Spleen (tissue), 7 donors: ENCODE data around the gene PRMT9.

Experiments used
- POLR2A ChIP-seq, 3 donors: fragments of 450-650 bp; IDR thresholded peaks; one replicate each; pipeline ENCODE4 v1.5.1; 2017; ENCODE audit warnings: antibody characterized with exemption in 3 of 3, mild to moderate bottlenecking in 1 of 3
- TF ChIP-seq, protein P1 (sequence below), 11 experiments: fragments of 200-600 bp in 7 of 11; fragments of 450-650 bp in 4 of 11; sonication (generic) in 4 of 11; IDR thresholded peaks in 8 of 11; conservative IDR thresholded peaks in 3 of 11; 1 replicate in 7 of 11; 2 replicates in 4 of 11; pipeline versions ENCODE4 v1.4.0 to v1.8.0; 2016 to 2021; ENCODE audit warnings: antibody characterized with exemption in 11 of 11, inconsistent platforms in 4 of 11, mild to moderate bottlenecking in 1 of 11
- donor health status: DM: no; HTN: no; CAD: no; lungs with moderate emphysema.
- donor health status: DM: no; HTN: no; CAD: no.
- donor health status: DM: no; HTN: no; CAD: no.

- TF ChIP-seq, protein P1, sequence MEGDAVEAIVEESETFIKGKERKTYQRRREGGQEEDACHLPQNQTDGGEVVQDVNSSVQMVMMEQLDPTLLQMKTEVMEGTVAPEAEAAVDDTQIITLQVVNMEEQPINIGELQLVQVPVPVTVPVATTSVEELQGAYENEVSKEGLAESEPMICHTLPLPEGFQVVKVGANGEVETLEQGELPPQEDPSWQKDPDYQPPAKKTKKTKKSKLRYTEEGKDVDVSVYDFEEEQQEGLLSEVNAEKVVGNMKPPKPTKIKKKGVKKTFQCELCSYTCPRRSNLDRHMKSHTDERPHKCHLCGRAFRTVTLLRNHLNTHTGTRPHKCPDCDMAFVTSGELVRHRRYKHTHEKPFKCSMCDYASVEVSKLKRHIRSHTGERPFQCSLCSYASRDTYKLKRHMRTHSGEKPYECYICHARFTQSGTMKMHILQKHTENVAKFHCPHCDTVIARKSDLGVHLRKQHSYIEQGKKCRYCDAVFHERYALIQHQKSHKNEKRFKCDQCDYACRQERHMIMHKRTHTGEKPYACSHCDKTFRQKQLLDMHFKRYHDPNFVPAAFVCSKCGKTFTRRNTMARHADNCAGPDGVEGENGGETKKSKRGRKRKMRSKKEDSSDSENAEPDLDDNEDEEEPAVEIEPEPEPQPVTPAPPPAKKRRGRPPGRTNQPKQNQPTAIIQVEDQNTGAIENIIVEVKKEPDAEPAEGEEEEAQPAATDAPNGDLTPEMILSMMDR (IDR thresholded peaks at IDR 0.05 in 8 of 11, conservative IDR thresholded peaks at IDR 0.05 in 3 of 11), result no peak
- TF ChIP-seq POLR2A (IDR thresholded peaks at IDR 0.05), result no peak
Measured at GRCh38 chr4:147704846-147705245, 20.9 kb upstream of the PRMT9 start.
